Measurements from ENCODE around the gene COP1.

- no peak for TF ChIP-seq RAD21 (IDR thresholded peaks at IDR 0.05; ENCODE audit: low read depth)
- TF ChIP-seq POLR2AphosphoS5 (IDR thresholded peaks at IDR 0.05; ENCODE audit: low read depth, low read length): no peak
- TF ChIP-seq REST (IDR thresholded peaks at IDR 0.05; ENCODE audit: low read depth): no peak
- TF ChIP-seq ZBTB33 (IDR thresholded peaks at IDR 0.05; ENCODE audit: extremely low read depth, insufficient replicate concordance, low read length): no peak
Observed at GRCh38 chr1:175941164-175941563, 265.9 kb downstream of the COP1 start.

Data from HCT116 (cell line).